GM18508 (cell line): ENCODE data around the gene TOMM70.
"Not testable (repeated sequence)": the region's sequence is repeated elsewhere in the genome, so short reads cannot be mapped to it uniquely, and the experiment has no call there.

Experiments
- ATAC-seq: cut with Tn5 transposase; IDR thresholded peaks from one replicate; pipeline ENCODE4 v1.9.1; 2021; ENCODE audit warnings: moderate number of reproducible peaks; ENCODE audit not compliant: insufficient read depth, unreplicated experiment

Gene TOMM70

GRCh38 chr3:100331660-100332059, 69.2 kb downstream of the TOMM70 start:
- ATAC-seq, result no peak

- no peak for ATAC-seq
Observed at GRCh38 chr3:100330651-100331050, 70.2 kb downstream of the TOMM70 start.

- ATAC-seq, result no peak
Observed at GRCh38 chr3:100329800-100330489, 70.9 kb downstream of the TOMM70 start.

GRCh38 chr3:100327377-100327776, 73.5 kb downstream of the TOMM70 start:
- ATAC-seq, result not testable (repeated sequence)

- no peak for ATAC-seq
Observed at GRCh38 chr3:100325827-100326226, 75.1 kb downstream of the TOMM70 start.

GRCh38 chr3:100324044-100324443, 76.8 kb downstream of the TOMM70 start:
- no peak for ATAC-seq

GRCh38 chr3:100319951-100320350, 80.9 kb downstream of the TOMM70 start:
- ATAC-seq, result no peak

- no peak for ATAC-seq
Observed at GRCh38 chr3:100317912-100318311, 83.0 kb downstream of the TOMM70 start.

- ATAC-seq, result peak; percentile 53
Observed at GRCh38 chr3:100316641-100317069, 84.2 kb downstream of the TOMM70 start.
